Pancreas (tissue), 10 donors: ENCODE results near the gene ST6GALNAC3. TPM values are rescaled to one million over a fixed set of nuclear protein-coding genes. Genes with fewer than 3 reads are reported as not detected.

ENCODE experiments used
- ATAC-seq, 4 donors: fragments of 200-7000 bp; cut with Tn5 transposase; one replicate each; pipeline versions ENCODE4 v1.8.0 to v1.9.1; 2020; ENCODE audit warnings: mild to moderate bottlenecking in 4 of 4, moderate library complexity in 4 of 4
- DNase-seq, 6 donors: peaks; one replicate each; pipeline ENCODE4 v3.0.0-alpha.2; 2020
- FAIRE-seq: peaks from 2 replicates; lab custom pipeline; 2012; peaks lifted over from hg19 to GRCh38; lab: Jason Lieb, UNC
- H3K27ac ChIP-seq, 4 donors: fragments of 200-600 bp; sonication (generic); 1 replicate in 3 of 4; 2 replicates in 1 of 4; pipeline versions ENCODE4 v1.5.0 to v1.8.0; 2020
- H3K27me3 ChIP-seq, 4 donors: fragments of 200-600 bp; one replicate each; pipeline ENCODE4 v1.8.0; 2021
- H3K36me3 ChIP-seq, 3 donors: fragments of 200-600 bp; sonication (generic) in 1 of 3; one replicate each; pipeline versions ENCODE4 v1.5.0 to v1.8.0; 2020 to 2021
- H3K4me1 ChIP-seq, 3 donors: fragments of 200-600 bp; one replicate each; pipeline ENCODE4 v1.8.0; 2021
- H3K4me3 ChIP-seq, 4 donors: fragments of 200-600 bp; sonication (generic) in 2 of 4; one replicate each; pipeline versions ENCODE4 v1.5.0 to v1.8.0; 2020 to 2021
- H3K9me3 ChIP-seq, 4 donors: fragments of 200-600 bp; one replicate each; pipeline ENCODE4 v1.8.0; 2021
- CTCF ChIP-seq, 4 donors: fragments of 200-600 bp; sonication (generic) in 3 of 4; IDR thresholded peaks; one replicate each; pipeline versions ENCODE4 v1.5.0 to v1.8.0; 2021; ENCODE audit warnings: antibody characterized with exemption in 4 of 4
- WGBS, 2 donors: extraction: QIAGEN DNeasy Blood & Tissue Kit; methylation state at CpG; one replicate each; pipeline ENCODE4 v1.1.7; 2013; 5-methylcytosine and 5-hydroxymethylcytosine counted together
- intact Hi-C, 3 donors: fragments of 100-400 bp; cut with DNase I; formaldehyde crosslinking; loops; one replicate each; pipeline versions ENCODE4 v1.11.1 to v1.14.2; 2022
- polyA plus RNA-seq, 2 donors: library from polyadenylated mRNA; stranded (reverse); fragments of 200-250 nt; gene quantifications; one replicate each; pipeline ENCODE4 v1.2.3, GENCODE V29; 2013
- total RNA-seq, 6 donors: library from RNA; stranded (reverse); fragmentation: NEBNext Ultra II Directional in 4 of 6; extraction: Animal tissue kit (Norgen Biotek cat#: 25700) in 4 of 6; gene quantifications; one replicate each; pipeline versions ENCODE4 v1.2.1 to v1.2.4, GENCODE V29; 2021 to 2023
- donor health status: healthy with polysubstance abuse.
- donor health status: DM: no; HTN: no; CAD: no; lungs with moderate emphysema.
- donor health status: DM: no; HTN: no; CAD: no.
- donor health status: control.
- donor health status: control.
- donor health status: Bipolar disorder and iron deficiency.
- donor health status: DM: yes; HTN: yes; CAD: no.
- donor health status: DM: no; HTN: no; CAD: no.
- donor health status: DM: no; HTN: no; CAD: no.
- donor health status: DM: yes; HTN: yes; CAD: no.

Gene ST6GALNAC3
- total and polyA plus RNA-seq, 8 donors: 0.35 to 2.0 (median 0.80) TPM

GRCh38 chr1:76352741-76353435 is 278.3 kb downstream of the ST6GALNAC3 start:
- no peak overlapping the region for H3K4me3 ChIP-seq
- no peak for FAIRE-seq
- WGBS, 2 donors: 82 to 93% methylated on average over 5 of the region's 5 CpGs
- H3K27me3 ChIP-seq: no peaks in the 10 kb centered on the region
- ATAC-seq: no peak
- H3K9me3 ChIP-seq: no peaks in the 10 kb centered on the region
- no peak overlapping the region for H3K27ac ChIP-seq
- no peak for TF ChIP-seq CTCF (IDR thresholded peaks at IDR 0.05)
- H3K36me3 ChIP-seq: no peaks in the 10 kb centered on the region
- intact Hi-C loops: no loop called here
- DNase-seq: no peak
- H3K4me1 ChIP-seq: no peaks in the 10 kb centered on the region

DNA sequence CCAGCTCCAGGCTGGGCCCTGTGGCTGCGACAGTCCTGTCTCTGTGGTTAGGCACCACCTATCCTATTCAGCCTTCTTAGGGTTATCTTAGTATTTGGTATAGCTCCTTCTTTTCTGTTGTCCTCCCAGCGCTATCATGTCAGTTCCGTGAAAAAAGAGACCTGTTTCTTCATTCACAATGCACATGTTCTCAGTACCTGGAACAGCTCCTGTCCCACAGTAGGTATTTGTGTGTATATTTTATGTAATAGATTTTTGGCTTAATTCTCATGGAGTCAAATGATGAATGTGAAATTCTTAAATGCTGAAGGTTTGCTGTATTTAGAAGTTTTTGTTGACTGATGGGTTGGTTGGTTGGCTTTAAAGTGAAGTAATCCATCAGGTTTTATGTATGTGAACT is 279.7 kb downstream of the ST6GALNAC3 start:
- no peaks in the 10 kb centered on the region for H3K27me3 ChIP-seq
- H3K27ac ChIP-seq: no peak overlapping the region
- FAIRE-seq: no peak
- no peak for ATAC-seq
- no peak for TF ChIP-seq CTCF (IDR thresholded peaks at IDR 0.05)
- no peaks in the 10 kb centered on the region for H3K36me3 ChIP-seq
- H3K4me1 ChIP-seq: no peaks in the 10 kb centered on the region
- 85 to 87% methylated on average over 3 of the region's 3 CpGs for WGBS, 2 donors
- no peaks in the 10 kb centered on the region for H3K9me3 ChIP-seq
- intact Hi-C loops: no loop called here
- DNase-seq: no peak
- H3K4me3 ChIP-seq: no peak overlapping the region

GRCh38 chr1:76366726-76367125 is 292.2 kb downstream of the ST6GALNAC3 start:
- 38 to 49% methylated on average over 1 of the region's 1 CpG for whole genome bisulfite sequencing, 2 donors
- FAIRE-seq: no peak

GRCh38 chr1:76371941-76372340 is 297.4 kb downstream of the ST6GALNAC3 start:
- Histone ChIP-seq H3K4me1 (no peaks in the 10 kb centered on the region), H3K4me3 (no peak overlapping the region), H3K27me3 (peaks cover 0 to 3% (median 0%) of the 10 kb centered on the region in 4 donors), H3K36me3 (no peaks in the 10 kb centered on the region), H3K27ac (no peak overlapping the region), H3K9me3 (no peaks in the 10 kb centered on the region)
- TF ChIP-seq CTCF (IDR thresholded peaks at IDR 0.05): no peak
- no peak for DNase-seq
- no peak for ATAC-seq
- intact Hi-C loops: no loop called here
- 38 to 42% methylated on average over 3 of the region's 3 CpGs for WGBS, 2 donors
- FAIRE-seq: no peak

More at GRCh38 chr1:76366726-76367125, 292.2 kb downstream of the ST6GALNAC3 start:
- ATAC-seq: no peak
- no peaks in the 10 kb centered on the region for H3K36me3 ChIP-seq
- no peak overlapping the region for H3K4me3 ChIP-seq
- H3K4me1 ChIP-seq: no peaks in the 10 kb centered on the region
- intact Hi-C loops: no loop called here
- no peak for DNase-seq
- H3K27me3 ChIP-seq: no peaks in the 10 kb centered on the region
- H3K9me3 ChIP-seq: no peaks in the 10 kb centered on the region
- no peak for TF ChIP-seq CTCF (IDR thresholded peaks at IDR 0.05)
- no peak overlapping the region for H3K27ac ChIP-seq

DNA sequence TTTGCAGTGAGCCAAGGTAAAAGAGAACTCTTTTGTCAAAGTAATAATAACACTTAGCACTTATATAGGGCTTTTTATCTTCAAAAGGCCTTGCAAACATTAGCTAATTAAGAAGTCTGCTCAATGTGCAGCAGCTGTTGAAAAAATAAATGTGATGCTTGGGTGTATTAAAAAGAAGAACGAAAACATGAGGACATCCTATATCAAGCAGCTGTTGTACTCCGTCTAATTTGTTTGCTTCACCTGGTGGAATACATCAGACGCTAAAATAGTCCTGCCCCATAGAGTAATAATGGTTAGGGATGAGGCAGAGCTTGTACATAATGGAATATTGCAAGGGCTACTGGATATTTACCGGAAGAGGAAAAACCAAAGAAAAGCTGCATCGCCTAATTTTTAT is 299.5 kb downstream of the ST6GALNAC3 start:
- no peaks in the 10 kb centered on the region for H3K9me3 ChIP-seq
- WGBS, 2 donors: 59 to 60% methylated on average over 5 of the region's 5 CpGs
- FAIRE-seq (no peak), DNase-seq (no peak), ATAC-seq (no peak)
- H3K27ac ChIP-seq: no peak overlapping the region
- H3K4me1 ChIP-seq: no peaks in the 10 kb centered on the region
- intact Hi-C loops: no loop called here
- H3K36me3 ChIP-seq: no peaks in the 10 kb centered on the region
- TF ChIP-seq CTCF (IDR thresholded peaks at IDR 0.05): no peak
- peaks cover 0 to 3% (median 0%) of the 10 kb centered on the region in 4 donors for H3K27me3 ChIP-seq
- no peak overlapping the region for H3K4me3 ChIP-seq
